Sciatic nerve (tissue), 2 donors: Measurements from ENCODE around the gene POTEB2. TPM values are rescaled to one million over a fixed set of nuclear protein-coding genes. Genes with fewer than 3 reads are reported as not detected.
"Not testable (repeated sequence)": the region's sequence is repeated elsewhere in the genome, so short reads cannot be mapped to it uniquely, and the experiment has no call there.

Source experiments
- ATAC-seq: fragments of 200-7000 bp; cut with Tn5 transposase; one replicate; pipeline ENCODE4 v1.9.1; 2020; ENCODE audit warnings: mild to moderate bottlenecking, moderate library complexity
- DNase-seq: peaks from one replicate; pipeline ENCODE4 v3.0.0-alpha.2; 2020; ENCODE audit warnings: low spot score
- intact Hi-C: fragments of 100-400 bp; cut with DNase I; formaldehyde crosslinking; loops from one replicate; pipeline ENCODE4 v1.14.2; 2022
- microRNA-seq: library from miRNA; unstranded; fragments of <30 nt; microRNA quantifications from one replicate; pipeline ENCODE4 v1.2.0, GENCODE V29; 2020
- total RNA-seq: library from RNA; stranded (reverse); fragmentation: NEBNext Ultra II Directional; extraction: Animal tissue kit (Norgen Biotek cat#: 25700); gene quantifications from one replicate; pipeline ENCODE4 v1.2.1, GENCODE V29; 2021
- donor health status: DM: no; HTN: no; CAD: no.
- donor health status: DM: no; HTN: no; CAD: no.

POTEB2 gene
- not detected for total RNA-seq

DNA sequence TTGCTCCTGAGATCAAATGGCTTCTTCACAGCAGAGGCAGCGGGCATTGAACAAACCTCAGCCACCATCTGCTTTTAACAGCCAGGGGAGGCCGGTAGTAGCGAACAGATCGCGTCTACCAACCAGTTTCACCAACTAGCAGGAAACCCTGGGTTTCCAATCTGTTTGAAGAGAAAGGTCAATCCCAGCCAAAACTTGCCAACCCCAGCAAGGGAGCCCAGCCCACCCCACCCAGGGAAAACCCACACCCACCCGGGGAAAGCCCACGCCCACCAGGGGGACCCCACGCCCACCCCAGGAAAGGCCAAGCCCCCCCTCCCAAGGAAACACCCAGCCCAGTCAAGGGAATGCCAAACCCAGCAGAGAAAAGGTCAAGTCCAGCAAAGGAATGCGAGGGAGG is at the start of gene POTEB2:
Gene POTEB2, minus strand, starts transcription at position 101 of the 400 bp plus-strand sequence. Its CDS starts 33 bp downstream, at position 68.
- intact Hi-C loops, DNase-seq, ATAC-seq: not testable (repeated sequence)

DNA sequence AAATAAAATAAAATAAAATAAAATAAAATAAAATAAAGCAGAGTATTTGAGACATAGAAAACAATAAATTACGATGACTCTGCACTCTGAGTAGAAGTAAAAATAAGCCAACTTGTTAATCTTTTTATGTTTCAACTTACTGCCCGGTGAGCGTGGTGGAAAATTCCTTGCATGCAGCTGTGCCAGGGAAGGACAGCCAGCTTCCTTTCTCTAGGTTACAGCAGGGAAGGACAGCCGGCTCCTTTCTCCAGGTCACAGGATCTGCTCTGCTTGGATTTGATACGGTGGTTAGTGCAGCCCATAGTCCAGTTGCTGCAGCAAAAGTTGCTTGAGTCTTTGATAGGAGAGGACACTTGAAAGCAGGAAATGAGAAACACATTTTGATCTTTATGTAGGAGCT is 13.8 kb upstream of the POTEB2 start:
- DNase-seq, ATAC-seq, intact Hi-C loops: not testable (repeated sequence)

DNA sequence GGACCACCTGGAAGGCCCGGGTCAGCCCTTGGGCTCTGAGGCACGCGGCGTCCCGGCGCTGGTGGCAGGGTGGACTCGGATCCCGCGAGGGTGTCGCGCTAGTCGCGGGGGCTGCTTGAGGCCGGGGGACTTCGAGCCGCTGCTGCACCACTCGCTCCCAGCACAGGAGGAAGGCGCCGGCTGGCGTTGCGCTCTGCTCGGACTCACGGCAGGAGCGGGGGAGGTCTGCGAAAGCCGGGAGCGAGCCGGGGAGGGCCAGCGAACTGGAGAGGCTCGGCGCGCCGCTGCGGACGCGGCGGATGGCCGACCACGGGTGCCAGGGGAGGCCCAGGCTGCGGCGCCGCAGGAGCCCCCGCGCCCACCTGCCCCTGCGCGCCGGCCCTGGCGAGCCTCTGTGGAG is 12.3 kb upstream of the POTEB2 start:
- DNase-seq, intact Hi-C loops, ATAC-seq: not testable (repeated sequence)

DNA sequence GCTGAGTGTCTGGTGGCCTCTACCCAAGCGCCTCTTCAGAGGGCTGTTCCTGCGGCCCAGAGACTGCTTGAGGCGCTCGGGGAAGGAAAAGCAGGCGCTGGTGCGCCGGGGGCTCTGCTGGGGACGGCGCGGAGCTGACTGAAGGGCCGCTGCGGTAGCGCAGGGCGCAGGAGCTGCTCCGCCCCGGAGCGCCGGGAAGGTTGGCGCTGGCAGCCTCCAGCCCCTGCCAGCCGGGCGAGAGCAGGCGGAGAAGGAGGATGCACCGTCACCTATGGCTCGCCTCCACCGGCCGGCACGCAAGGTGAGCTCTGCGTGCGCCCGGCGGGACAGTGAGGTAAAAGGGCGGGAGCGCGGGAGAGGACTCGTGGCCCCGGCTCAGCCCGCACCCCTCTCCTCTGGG is 11.7 kb upstream of the POTEB2 start:
- ATAC-seq, intact Hi-C loops, DNase-seq: not testable (repeated sequence)

Small RNAs within 50 kb of the gene (microRNA-seq; reads per million reads assigned to microRNA genes)
- gene MIR3118-2 = not detected
